Panc1 (cell line): ENCODE results near the gene CARD10. TPM values are rescaled to one million over a fixed set of nuclear protein-coding genes. Genes with fewer than 3 reads are reported as not detected.

ENCODE experiments used
- ATAC-seq: fragments of 200-7000 bp; cut with Tn5 transposase; 2 replicates; pipeline ENCODE4 v1.9.1; 2020; ENCODE audit warnings: mild to moderate bottlenecking, moderate library complexity
- BruUV-seq: library from RNA; stranded (reverse); fragments of 400-500 nt; replicated peaks from 2 replicates; lab custom pipeline; 2021; lab: Mats Ljungman, UMichigan
- CTCF ChIA-PET: fragments of 300-600 bp; sonication (Branson Sonifier 250); formaldehyde crosslinking; loops from one replicate; lab custom pipeline; 2022; ENCODE audit warnings: antibody characterized with exemption; lab: Charles Lee
- POLR2A ChIA-PET: fragments of 300-600 bp; sonication (Branson Sonifier 250); formaldehyde crosslinking; loops from one replicate; lab custom pipeline; 2022; ENCODE audit warnings: antibody characterized with exemption; lab: Charles Lee
- DNase-seq: peaks from one replicate; pipeline ENCODE4 v3.0.0-alpha.2; 2010; ENCODE audit warnings: low read depth, low spot score
- H3K27ac ChIP-seq: 2 replicates; pipeline ENCODE4 v1.5.1; 2011; ENCODE audit warnings: mild to moderate bottlenecking, low read length, inconsistent platforms
- H3K27me3 ChIP-seq: fragments of 200-500 bp; sonication (Bioruptor generic); 2 replicates; pipeline ENCODE4 v1.6.0; 2014; ENCODE audit warnings: low read length, inconsistent platforms; ENCODE audit not compliant: control insufficient read depth, insufficient read depth
- H3K36me3 ChIP-seq: fragments of 200-500 bp; sonication (Bioruptor generic); 2 replicates; pipeline ENCODE4 v1.5.1; 2014; ENCODE audit warnings: inconsistent platforms, mild to moderate bottlenecking, low read length, moderate library complexity; ENCODE audit not compliant: control insufficient read depth, insufficient read depth
- H3K4me1 ChIP-seq: 2 replicates; pipeline ENCODE4 v1.5.1; 2011; ENCODE audit warnings: inconsistent platforms, mild to moderate bottlenecking, low read length, moderate library complexity; ENCODE audit not compliant: control insufficient read depth, insufficient read depth
- H3K4me3 ChIP-seq, 2 experiments: 2 replicates each; pipeline ENCODE4 v1.5.1; 2011 to 2012; ENCODE audit warnings: low read depth in 2 of 2, low read length in 2 of 2, mild to moderate bottlenecking in 2 of 2, inconsistent platforms in 1 of 2, moderate library complexity in 1 of 2
- H3K9me3 ChIP-seq: fragments of 200-500 bp; sonication (Bioruptor generic); 2 replicates; pipeline ENCODE4 v1.5.1; 2014; ENCODE audit warnings: low read depth, mild to moderate bottlenecking, inconsistent platforms, low read length, moderate library complexity; ENCODE audit not compliant: control insufficient read depth, insufficient read depth
- CTCF ChIP-seq: fragments of 450-650 bp; IDR thresholded peaks from 2 replicates; pipeline ENCODE4 v1.5.1; 2017; ENCODE audit warnings: mild to moderate bottlenecking
- POLR2AphosphoS5 ChIP-seq: IDR thresholded peaks from 2 replicates; pipeline ENCODE4 v1.6.1; 2012; ENCODE audit warnings: mild to moderate bottlenecking, low read depth, low read length, moderate library complexity
- REST ChIP-seq, 2 experiments: IDR thresholded peaks; 2 replicates each; pipeline ENCODE4 v1.6.1; 2011 to 2012; ENCODE audit warnings: low read depth in 2 of 2, control low read depth in 1 of 2, low read length in 1 of 2, mild to moderate bottlenecking in 1 of 2, moderate library complexity in 1 of 2; ENCODE audit not compliant: insufficient read depth in 1 of 2
- SIN3A ChIP-seq: IDR thresholded peaks from 2 replicates; pipeline ENCODE4 v1.6.1; 2012; ENCODE audit warnings: low read depth, mild to moderate bottlenecking, low read length, moderate library complexity, borderline replicate concordance; ENCODE audit not compliant: insufficient read depth
- TCF7L2 ChIP-seq: IDR thresholded peaks from 2 replicates; pipeline ENCODE4 v1.6.1; 2011; ENCODE audit warnings: mild to moderate bottlenecking, low read depth, low read length, inconsistent platforms
- in situ Hi-C: cut with HindIII; loops from 2 replicates; pipeline ENCODE4 v1.10.0; 2016; ENCODE audit warnings: low sequenced_read_pairs, low pct_unique_long_range_greater_than_20kb
- intact Hi-C: fragments of 100-400 bp; cut with micrococcal nuclease; formaldehyde crosslinking; loops from one replicate; pipeline ENCODE4 v1.10.0; 2022; ENCODE audit not compliant: unreplicated experiment
- total RNA-seq: library from RNA; stranded (reverse); gene quantifications from one replicate; pipeline ENCODE4 v1.2.1, GENCODE V29; 2021; ENCODE audit not compliant: unreplicated experiment

The CARD10 gene
- total RNA-seq, 1 experiment from 2014 or later, result 43.1 TPM

- BruUV-seq, result no TSS peak
- no peak for ATAC-seq
- CTCF ChIA-PET, result interaction anchor here (0.6 kb wide), 1 partner anchor 12 kb away, joined by 3 read pairs; no protein-coding TSS in a partner anchor
Measured at GRCh38 chr22:37557321-37558001, 38.2 kb upstream of the CARD10 start.

GRCh38 chr22:37556710-37557109 is 37.5 kb upstream of the CARD10 start:
- no peaks in the 10 kb centered on the region for H3K27me3 ChIP-seq
- no peak for DNase-seq
- TF ChIP-seq POLR2AphosphoS5, result no peak
- TF ChIP-seq REST (IDR thresholded peaks at IDR 0.05; ENCODE audit: insufficient read depth in 1 of 2, low read depth in 2 of 2, low read length in 1 of 2), result no peak
- TF ChIP-seq SIN3A, result no peak
- no peak for TF ChIP-seq TCF7L2
- no peak for TF ChIP-seq CTCF
- no peak overlapping the region for H3K27ac ChIP-seq
- no peak overlapping the region for H3K4me3 ChIP-seq
- no peaks in the 10 kb centered on the region for H3K9me3 ChIP-seq
- no peak for ATAC-seq
- H3K4me1 ChIP-seq, result peaks cover 11% of the 10 kb centered on the region
- in situ Hi-C loops, result no loop called here
- ChIA-PET CTCF (interaction anchor here (0.6 kb wide), 1 partner anchor 11 kb away, joined by 3 read pairs; no protein-coding TSS in a partner anchor), POLR2A (no interaction called here)
- intact Hi-C loops, result no loop called here
- H3K36me3 ChIP-seq, result no peaks in the 10 kb centered on the region; the same call in 1 of the 2 replicates
- no TSS peak for BruUV-seq

More at GRCh38 chr22:37557321-37558001, 38.2 kb upstream of the CARD10 start:
- no peak overlapping the region for H3K27ac ChIP-seq
- H3K27me3 ChIP-seq, result no peaks in the 10 kb centered on the region
- TF ChIP-seq REST (IDR thresholded peaks at IDR 0.05; ENCODE audit: insufficient read depth in 1 of 2, low read depth in 2 of 2, low read length in 1 of 2) (no peak), SIN3A (no peak), POLR2AphosphoS5 (no peak), TCF7L2 (no peak), CTCF (no peak)
- H3K36me3 ChIP-seq, result no peaks in the 10 kb centered on the region; the same call in 1 of the 2 replicates
- no peaks in the 10 kb centered on the region for H3K9me3 ChIP-seq
- no peak overlapping the region for H3K4me3 ChIP-seq
- POLR2A ChIA-PET, result no interaction called here
- DNase-seq, result no peak
- intact Hi-C loops, result no loop called here
- in situ Hi-C loops, result no loop called here
- peaks cover 18% of the 10 kb centered on the region for H3K4me1 ChIP-seq
